GM10266 (cell line): Measurements from ENCODE around the gene OR2T35.

Experiments used
- DNase-seq: peaks from one replicate; pipeline ENCODE4 v3.0.0; 2012; ENCODE audit errors: extremely low spot score
- CTCF ChIP-seq: IDR thresholded peaks from 2 replicates; pipeline ENCODE4 v1.5.1; 2012; ENCODE audit warnings: mild to moderate bottlenecking, low read depth; ENCODE audit not compliant: control insufficient read depth, insufficient read depth; ENCODE audit errors: missing control alignments

OR2T35 gene

GRCh38 chr1:248599396-248599795 is 45.7 kb downstream of the OR2T35 start:
- no peak for TF ChIP-seq CTCF
- no peak for DNase-seq

GRCh38 chr1:248597589-248597988 is 47.5 kb downstream of the OR2T35 start, which contains the start of gene OR2T10:
OR2T10 (minus strand) TSS chr1:248597700; CDS start chr1:248593768, 3,932 bp downstream.
- TF ChIP-seq CTCF: no peak
- no peak for DNase-seq

- DNase-seq: no peak
- no peak for TF ChIP-seq CTCF
These were observed 48.5 kb downstream of the OR2T35 start for GRCh38 chr1:248596615-248597014.

- no peak for DNase-seq
- TF ChIP-seq CTCF: no peak
These were observed 51.9 kb downstream of the OR2T35 start for GRCh38 chr1:248593226-248593625.

GRCh38 chr1:248592655-248593054 is 52.4 kb downstream of the OR2T35 start:
- TF ChIP-seq CTCF: no peak
- DNase-seq: no peak

GRCh38 chr1:248590055-248590454 is 55.0 kb downstream of the OR2T35 start:
- no peak for TF ChIP-seq CTCF

GRCh38 chr1:248589334-248589733 is 55.7 kb downstream of the OR2T35 start:
- no peak for TF ChIP-seq CTCF
- DNase-seq: no peak

More at GRCh38 chr1:248590055-248590454, 55.0 kb downstream of the OR2T35 start:
- DNase-seq: no peak
